DMS79 (cell line): ENCODE measurements around the gene ERF.

Experiments
- DNase-seq: peaks from one replicate; lab custom pipeline; 2025; lab: John Stamatoyannopoulos, UW

Gene ERF

DNA sequence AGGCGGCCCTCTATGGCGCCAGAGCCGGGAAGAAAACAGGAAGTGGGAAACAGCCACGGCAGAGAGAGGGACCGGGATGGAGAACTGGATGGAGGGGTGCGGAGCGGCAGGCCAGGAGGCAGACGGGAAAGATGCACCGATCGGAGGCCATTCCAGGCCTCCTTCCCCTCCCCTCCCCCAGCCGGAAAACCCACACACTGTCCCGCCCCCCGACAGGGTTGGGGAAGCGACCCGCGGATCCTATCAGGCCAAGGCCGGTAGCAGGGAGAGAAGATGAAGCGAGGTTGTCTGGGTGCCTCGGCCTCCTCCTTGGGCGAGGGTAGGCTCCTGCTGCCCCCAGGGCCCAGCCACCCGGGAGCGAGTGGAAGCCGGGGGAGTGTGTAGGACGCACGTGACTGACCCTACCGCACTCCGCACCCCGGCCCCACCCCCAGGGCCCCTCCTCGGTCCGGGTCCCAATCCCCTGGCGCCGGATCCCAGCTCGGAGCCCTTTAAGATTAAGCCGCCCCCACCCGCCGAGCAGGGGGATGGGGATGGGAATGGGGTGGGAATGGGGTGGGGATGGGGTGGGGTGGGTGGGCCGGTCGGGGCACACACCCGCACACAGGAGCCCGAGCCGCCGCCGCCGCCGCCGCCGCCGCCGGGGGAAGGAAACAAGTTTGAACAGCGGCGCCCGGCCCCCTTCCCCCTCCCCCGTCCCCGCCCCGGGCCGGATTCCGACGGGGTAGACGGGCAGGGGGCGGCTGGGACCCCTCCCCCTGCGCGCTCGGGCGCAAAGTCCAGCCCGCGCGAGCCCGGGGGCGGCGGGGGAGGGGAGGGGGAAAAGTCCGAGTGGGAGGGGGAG is 1.5 kb downstream of the ERF start:
- peak; percentile 5 for DNase-seq

DNA sequence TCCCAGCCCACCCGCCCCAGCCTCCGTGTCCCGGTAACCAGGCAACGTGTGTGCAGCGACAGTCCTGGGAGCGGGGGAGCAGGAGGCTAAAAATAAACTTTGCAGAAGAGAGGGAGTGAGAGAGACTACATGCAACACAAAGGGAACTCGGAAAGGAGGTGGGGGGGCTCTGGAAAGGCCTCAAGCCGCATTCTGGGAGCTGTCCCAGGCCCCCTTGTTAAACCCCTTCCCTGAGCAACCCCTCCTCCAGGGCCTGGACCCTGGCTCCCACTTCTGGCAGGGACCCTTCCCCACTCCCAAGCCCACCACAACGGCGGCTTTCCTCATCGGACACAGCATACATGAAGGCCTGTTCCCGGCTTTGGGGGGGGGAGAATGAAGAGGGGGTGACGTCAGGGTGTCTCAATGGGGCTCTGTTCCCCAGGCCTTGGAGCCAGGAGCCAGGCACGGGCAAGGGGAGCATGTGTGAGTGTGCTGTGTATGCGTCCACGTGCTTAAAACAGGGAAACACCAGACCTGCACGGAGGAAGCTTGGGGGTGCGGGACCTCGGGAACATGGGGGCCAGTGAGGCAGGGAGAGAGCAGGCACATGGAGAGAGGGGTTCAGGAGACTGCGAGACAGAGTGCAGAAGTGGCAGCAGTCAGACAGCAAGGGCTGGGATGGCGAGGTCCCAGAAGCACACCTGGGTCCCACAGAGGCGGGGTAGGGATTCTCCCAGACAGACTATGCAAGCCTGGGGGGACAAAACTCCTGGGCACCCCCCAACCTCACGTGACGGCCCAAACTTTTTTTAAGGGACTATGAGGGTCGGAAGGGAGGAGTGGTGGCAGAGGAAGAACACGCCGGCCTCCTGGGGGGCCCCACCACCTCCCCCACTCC is 2.3 kb downstream of the ERF start:
- DNase-seq = no peak

DNA sequence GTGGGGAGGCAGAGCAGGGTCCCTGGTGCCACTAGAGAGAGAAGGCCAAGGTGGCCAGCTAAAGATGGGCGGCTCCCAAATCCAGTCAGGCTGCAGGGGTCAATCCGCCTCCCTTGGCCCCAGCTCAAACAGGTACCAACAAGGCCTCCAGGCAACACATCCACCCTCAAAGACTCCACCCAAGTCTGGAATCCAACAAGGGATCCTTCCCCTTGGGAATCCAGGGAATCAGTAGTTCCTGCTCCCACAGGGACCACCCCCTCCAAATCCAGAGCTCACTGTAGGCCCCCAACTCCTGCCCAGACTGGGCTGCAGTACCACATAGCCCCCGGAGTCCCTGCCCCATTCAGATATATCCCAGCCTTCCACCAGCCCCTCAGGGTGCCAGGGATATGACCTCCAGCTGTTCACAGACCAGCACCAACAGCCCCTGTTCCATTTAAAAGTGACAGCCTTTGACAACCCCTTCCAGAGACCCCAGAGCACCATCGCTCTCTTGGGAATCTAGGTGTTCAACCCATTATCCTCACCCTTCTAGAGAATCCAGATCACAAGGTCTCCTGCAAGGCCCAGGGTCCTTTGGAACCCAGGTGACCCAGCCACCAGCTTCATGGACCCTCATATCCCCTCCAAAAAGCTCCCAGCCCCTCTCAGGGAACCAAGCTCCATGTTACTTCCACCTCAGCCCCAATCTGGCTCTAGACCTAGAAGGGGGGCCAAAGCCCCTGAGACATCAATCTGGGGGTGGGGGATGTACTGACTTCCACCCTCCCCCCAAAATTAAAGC is 3.2 kb downstream of the ERF start:
- DNase-seq = no peak

DNA sequence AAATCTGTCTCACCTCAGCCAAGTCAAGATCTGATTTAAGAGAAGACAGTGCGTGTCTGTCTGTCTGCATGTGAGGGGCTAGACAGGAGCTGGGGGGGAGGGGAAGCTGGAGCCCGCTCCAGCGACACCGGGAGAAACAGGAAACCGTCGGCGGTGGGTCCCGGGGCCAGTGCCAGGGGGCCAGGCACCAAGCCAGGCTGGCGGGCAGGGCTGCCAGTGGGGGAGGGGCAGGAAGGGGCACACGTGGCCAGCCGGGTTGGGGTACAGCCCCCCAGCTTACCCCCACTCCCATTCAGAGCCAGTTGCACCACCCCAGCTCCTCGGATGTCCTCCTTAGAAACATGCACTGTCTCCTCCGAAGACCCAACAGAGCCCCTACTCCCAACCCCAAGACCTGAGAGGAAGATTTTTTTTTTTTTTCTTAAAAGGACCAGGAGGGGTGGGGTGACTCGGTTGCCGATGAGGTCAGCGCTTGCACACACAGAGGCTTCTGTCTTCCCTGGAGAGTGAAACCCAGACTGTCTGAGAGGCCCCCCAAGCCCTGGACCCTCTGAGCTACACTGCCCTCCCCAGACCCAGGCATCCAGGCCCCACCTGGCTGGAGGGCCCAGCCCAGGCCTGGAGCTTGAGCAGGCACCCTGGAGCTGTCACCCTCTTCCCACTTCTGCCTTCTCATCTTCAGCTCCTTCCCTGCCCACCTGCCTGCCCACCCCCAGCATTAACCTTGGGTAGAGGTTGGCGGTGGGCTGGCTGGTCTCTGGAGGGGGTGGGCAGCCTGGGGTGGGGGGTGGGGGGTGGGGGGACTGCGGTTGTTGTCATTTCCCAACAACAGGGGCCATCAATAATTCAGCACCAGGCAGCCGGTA is 4.0 kb downstream of the ERF start:
- no peak for DNase-seq

DNA sequence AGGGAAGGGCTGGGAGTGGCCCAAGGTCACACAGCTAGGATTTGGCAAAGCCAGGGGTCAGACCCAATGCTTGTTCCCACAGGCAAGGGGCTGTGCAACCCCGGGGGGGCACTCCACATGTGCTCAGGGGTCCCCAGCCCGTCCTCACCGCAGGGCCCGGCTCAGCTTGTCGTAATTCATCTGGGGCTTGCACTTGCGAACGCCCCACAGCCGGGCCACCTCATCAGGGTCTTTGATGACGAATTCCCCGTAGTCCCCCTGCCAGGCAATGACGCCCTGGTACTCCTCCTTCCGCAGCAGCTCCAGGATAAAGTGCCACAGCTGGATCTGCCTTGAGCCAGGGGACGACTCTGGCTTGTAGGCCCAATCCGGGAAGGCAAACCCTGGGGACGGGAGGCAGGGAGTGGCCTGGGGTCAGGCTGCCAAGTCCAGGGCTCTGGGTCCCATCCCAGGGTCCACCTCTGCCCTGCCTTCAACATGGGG is 4.7 kb downstream of the ERF start:
- no peak for DNase-seq

DNA sequence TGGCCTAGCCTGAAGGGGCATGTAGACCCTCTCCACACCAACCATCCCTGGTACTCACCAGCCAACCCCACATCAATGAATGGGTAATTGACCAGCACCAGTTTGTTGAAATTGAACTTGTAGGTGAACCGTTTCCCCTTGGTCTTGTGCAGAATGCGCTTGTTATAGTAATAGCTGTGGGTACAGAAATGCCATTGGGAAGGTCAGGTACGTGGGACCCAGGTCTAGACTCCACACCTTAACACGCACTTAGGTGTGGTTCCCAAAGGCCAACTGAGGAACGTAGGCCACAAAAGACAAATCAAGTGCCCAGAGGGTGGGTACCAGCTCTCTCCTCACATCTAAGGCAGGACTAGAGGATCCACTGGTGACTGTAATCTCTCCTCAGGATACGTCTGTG is 5.2 kb downstream of the ERF start:
- no peak for DNase-seq

DNA sequence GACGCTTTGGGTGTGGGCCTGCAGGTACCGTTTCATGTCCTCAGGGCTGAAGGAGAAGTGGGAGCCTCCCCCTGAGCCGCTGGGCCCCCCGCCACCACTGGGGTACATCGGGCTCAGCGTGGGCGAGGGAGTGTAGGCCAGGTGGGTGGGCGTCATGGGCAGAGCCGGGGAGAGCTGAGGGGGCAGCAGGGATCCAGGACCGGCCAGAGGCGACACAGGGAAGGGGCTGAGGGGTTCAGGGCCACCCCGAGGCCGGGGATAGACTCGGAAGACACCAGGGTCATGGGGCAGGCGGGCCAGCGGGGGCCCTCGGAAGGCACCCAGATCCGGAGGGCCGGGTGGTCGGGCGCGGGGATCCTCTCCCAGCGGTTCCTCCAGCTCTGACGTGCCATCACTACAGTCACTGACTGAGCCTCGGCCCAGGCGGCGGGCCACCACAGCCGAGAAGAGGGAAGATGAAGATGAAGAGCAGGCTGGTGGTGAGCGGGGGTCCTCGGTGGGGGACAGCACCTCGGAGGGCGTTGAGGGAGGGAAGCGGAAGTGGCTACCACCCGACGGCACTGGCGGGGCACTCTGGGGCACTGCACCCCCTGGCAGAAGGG is 5.7 kb downstream of the ERF start:
- no peak for DNase-seq

DNA sequence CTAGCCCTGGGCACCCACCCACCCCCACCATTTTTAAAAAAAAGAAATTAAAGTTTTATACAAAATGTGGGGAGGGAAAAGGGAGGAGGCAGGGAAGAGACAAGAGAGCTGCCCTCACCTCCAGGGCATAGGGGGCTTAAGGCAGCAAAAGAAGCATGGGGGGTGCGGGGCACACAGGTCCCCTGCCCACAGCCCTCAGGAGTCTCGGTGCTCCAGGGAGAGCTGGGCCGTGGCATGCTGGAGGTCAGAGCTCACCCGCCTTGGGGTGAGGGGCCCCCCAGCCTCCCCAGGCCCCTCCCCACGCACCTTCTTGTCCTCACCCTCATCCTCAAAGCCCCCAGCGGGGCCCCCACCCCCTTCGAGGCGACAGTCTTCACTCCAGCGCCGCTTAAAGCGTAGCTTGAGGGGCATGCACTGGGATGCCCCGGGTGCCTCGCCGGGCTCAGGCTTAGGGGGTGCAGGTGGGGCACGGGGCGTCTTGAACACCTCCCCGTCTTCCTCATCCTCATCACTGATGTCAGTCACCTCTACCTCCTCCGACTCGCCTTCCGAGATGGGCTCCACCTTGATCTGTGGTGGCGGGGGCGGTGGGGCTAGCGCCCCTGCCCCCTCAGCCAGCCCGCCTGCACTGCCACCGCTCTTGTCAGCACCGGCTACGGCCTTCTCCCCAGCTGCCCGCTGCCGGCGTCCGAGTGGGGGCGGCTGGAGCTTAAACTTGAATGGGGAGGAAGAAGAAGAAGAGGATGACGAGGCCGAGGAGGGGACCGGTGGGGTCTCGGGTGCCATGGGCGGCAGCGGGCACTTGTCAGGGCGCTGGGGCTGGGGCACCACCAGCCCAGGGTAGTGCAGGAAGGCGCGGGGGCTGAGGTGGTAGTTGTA is 6.4 kb downstream of the ERF start:
- DNase-seq = no peak

DNA sequence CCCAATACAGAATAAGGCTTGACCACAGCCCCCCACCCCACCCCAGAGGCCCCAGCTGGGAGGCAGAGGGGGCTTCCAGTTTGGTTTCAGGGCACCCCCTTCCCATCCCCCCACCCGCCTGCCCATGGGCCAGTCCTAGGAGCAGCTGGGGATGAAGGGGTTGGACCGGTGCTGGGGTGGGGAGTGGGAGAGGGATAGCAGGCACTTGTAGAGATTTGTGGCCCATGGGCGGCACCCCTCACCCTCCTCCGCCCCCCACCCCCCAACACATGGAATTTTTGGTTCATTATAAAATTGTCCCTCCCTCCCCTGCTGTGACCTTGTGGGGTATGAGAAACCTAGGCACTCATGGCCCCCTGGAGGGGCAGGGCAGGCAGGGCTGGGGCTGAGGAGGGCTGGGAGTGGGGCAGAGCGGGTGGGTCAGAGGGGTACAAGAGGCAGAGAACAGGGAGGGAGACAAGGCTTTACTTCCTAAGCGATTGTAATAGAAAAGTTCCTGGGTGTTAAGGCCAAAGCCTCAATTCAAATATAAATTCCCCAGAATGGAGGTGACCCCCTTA is 7.2 kb downstream of the ERF start:
- DNase-seq = no peak

DNA sequence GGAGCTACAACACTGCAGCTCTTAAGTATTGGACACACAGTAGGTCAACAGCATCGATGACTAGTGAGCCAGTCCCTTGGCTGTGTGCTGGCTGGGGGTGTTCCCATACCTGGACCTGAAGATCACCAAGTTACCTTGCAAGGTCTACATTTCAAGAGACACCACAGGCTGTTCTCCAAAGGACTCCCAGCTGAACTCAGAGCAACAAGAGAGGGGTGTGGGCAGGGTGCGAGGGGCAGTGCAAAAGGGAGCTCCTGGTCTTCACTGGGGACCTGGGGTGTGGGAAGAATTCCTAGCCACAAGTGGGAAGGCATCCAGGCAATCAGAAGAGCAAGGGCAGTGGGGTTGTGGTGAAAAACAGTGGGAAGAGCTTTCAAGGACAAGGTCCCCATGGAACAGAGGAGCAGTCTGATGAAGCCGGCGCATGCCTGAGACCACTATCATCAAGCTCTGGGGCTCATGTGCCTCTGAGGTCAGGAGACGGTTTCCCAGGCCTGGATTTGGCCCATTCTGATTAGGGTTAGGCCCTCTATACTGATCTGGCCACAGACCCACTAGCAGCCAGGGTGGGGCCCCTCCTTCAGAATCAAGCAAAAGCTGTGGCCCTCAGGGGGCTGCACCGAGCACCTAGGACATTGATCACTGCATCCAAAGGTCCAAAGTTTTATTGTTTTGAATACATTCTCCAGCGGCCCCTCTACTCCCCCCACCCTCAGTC is 7.8 kb downstream of the ERF start:
- no peak for DNase-seq

DNA sequence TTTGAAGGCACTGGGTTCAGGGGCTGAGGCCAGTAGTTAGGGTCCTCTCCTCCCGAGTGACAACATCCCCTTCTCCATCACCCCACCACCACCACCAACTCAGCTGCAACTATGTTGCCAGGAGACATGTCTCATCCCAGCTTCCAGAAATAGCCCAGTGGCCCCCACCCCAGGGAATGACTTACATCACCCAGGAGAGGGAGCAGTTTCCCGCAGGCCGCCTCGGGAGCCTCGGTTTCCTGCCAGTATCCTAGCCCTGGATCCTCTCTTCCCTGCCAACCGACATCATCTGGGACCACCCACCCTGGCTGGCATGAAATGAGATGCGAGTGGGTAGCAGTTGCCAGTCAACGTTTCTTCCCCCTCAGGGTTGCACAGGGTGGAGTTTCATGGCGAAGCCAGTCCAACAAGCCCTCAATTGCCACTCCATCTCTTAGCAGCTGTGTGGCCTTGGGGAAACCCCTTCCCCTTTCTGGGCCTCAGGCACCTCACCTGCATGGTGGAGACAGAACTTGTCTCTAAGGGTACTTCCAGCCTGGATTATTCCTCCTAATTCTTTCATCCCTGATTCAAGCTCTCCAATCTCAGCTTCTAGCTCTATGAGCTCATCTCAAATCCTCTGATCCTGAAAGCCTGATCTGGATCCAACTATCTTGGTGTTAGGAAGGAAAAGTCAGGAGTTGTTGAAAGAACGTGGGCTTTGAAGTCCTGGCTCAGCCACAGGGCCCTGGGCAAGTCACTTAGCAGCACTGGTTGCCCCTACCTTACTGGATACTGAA is 8.6 kb downstream of the ERF start:
- no peak for DNase-seq

DNA sequence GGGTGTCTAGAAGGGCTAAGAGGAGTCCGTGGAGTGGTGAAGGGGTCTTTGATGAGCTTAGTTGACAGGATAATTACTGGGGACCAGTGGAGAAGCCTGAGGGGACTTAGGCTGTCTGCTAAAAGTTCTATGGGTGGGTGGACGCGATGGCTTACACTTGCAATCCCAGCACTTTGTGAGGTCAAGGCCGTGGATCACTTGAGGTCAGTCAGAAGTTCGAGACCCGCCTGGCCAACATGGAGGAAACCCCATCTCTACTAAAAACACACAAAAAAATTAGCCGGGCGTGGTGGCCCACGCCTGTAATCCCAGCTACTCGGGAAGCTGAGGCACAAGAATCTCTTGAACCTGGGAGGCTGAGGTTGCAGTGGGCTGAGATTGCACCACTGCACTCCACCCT is 9.7 kb downstream of the ERF start:
- no peak for DNase-seq

DNA sequence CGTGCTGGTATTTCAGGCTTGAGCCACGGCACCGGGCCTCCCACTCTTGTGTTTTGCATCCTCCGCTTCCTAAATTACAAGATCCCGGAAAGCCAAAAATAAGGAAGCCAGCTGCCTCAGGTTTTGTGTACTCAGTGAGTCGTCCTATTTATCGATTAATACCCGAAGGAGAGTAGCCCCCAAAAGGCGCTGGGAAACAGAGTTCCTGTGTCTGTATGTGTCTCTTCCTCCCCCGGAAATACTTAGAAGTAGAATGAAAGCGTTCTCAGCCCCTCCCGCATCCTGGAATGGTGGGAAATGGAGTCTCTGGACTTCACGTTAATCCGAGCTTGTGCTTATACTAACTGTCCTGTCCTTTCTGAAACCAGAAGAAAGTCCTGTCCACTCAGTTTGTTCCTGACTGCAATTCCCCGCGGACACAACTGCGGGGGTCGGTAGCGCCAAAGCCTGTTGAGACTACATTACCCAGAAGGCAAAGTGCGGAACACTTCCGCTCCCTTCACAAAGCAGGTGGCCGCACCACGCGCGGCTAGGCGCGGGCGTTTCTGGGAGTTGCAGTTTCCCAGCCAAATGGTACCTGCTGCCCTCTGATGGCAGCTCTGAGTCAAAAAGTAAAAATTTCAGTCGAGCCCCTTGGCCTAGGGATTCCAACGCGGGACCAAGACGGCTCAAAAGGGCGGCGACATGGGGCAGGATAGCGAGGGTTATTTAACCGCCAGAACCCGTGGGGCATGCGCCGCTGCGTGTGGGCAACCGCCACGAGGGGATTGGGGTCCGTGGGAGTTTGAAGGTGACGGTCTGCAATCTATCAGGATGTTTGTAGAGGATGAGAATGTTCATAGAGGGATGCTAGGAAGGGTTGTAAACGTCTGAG is 10.3 kb downstream of the ERF start:
- DNase-seq = peak; percentile 83

DNA sequence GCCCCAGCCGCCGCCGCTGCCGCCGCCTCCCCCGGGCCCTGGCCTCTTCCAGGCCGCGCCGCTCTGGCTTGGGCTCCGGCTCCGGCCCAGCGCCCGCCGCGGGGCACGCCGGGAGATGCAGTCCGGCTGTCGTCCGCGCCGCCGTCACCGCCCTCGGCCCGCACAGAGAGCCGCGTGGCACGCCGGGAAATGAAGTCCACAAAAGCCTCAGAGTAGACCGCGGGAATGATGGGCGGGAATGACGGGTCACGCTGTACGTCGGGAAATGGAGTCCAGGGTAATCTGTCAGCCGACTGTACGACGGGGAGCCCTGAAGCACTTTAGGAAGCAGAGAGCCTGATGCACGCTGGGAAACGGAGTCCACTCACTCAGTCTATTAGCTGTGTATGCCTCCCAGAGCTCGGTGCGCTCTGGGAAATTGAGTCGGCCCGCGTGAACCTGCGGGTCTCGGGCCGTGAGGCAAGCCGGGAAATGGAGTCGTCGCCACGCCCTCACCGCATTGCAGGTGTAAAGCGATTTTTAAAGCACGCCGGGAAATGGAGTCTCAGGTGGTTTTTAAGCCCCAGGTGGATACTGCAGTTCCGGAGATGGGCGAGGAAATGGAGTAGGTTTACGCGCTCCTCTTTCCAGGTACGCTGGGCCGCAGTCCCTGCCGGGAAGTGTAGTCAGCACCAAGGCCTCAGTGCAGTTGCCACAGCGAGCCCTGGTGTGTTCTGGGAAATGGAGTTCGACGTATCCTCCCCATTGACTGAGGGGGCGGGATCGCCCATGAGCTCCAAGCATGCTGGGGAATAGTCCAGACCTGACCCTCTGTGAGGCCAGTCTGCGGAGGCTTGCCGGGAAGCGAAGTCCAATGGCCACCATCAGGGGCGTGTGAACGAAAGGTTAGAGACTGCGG is 12.2 kb downstream of the ERF start, which contains the start of gene GSK3A:
TSS of gene GSK3A (minus strand) at position 91 of the 898 bp plus-strand sequence. CDS start 137 bp downstream, outside the sequence.
- peak; percentile 99 for DNase-seq

DNA sequence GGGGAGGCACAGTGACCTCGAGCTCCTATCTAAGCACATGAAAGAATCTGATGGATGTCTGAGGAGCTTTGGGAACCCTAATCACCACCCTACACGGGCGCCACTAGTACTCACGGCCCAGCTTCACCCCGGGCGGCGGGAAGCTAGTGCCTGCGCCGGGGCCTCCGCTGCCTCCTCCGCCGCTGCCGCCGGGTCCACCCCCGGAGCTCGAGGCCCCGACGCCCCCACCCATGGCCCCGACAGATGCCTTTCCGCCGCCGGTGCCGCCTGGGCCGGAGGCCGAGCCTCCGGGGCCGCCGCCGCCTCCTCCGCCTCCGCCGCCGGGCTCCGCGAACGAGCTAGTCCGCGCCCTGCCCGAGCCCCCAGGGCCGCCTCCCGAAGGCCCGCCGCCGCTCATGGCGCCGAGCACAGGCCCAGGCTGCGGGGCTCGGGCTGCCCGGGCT is 12.8 kb downstream of the ERF start:
- DNase-seq = no peak

DNA sequence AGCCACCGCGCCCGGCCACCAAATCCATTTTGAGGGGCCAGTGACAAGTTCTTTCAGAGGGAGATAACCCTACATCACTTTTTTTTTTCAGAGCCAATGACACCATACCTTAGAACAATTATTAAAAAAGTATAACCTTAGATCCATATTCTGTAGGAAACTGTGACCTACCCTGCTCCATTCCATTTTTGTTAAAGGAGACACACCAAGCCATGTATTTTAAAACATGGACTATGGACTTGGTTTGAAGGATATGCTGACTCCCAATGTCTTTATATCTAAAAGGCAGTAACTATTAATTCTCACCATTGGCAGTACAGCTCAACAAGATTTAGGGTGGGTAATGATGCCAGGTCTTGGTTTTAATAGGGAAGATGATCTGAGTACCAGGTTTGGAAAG is 13.6 kb downstream of the ERF start:
- no peak for DNase-seq
